Retina (tissue), 1 donor: Measurements from ENCODE around the gene GABRG3.

Experiments
- DNase-seq: peaks from one replicate; pipeline ENCODE4 v3.0.0-alpha.2; 2016

The GABRG3 gene

DNA sequence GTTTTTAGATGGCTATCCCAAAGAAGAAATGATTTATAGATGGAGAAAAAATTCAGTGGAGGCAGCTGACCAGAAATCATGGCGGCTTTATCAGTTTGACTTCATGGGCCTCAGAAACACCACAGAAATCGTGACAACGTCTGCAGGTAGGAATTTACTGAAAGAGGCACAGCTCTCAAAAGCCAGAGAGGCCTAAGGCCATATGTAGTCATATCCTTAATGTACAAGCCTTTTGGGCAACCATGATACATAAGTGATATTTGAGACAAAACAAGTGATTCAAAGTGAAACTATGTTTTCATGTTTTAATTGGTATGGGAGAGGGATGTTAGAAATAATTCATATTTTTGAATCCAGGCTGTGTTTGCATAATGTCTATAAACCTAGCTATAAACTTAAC, 509.7 kb downstream of the GABRG3 start:
- DNase-seq, result no peak

DNA sequence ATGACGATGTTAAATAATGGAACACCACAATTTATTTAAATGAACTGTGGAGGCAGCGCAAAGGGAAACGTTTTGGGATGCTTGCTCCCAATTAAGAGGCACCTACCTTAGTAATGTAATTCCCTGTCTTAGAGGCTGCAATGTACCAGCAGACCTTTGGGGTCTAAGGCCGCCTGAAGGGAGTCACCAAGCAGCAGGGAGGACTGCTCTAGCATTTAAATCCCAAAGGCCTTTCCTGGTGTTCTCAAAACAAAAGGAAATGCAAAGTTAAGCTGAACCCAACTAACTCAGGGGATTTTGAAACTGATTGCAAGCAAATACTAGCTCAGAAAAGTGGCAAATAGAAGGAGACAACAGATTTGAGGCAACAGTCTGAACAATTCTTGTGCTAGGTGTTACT, 510.8 kb downstream of the GABRG3 start:
- DNase-seq, result no peak

DNA sequence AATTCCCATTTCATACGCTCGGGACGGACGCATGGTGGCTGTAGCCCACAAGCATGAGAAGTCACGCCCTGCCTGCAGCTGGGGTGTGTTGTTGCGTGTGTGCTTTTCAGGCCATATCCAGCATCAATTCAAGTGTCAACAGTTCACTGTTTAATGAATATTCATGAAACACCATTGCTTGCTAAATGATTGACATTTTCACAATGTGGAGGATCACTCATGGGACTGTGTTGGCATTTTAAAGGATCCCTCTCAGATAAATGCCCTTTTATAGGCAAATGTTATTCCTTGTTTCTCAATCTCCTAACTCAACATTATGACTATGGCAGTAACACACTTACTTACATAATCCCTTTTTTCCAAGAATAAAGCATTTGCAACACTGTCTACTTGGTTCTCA, 511.3 kb downstream of the GABRG3 start:
- DNase-seq, result no peak

DNA sequence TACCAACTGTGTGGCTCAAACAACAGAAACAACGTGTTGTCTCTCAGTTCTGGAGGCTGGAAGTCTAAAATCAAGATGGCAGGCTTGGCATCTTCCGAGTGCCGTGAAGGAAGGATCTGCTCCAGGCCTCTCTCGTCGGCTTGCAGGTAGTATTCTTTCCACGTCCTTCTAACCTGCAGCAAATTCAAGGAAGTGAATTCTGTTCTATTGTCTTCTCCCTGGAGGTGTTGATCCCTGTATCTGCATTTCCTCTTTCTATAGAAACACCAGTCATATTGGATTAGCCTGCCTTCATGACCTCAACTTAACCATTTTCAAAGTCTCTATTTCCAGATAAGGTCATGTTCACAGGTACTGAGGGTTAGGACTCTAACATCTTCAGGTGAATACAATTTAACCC, 512.1 kb downstream of the GABRG3 start:
- DNase-seq, result no peak

DNA sequence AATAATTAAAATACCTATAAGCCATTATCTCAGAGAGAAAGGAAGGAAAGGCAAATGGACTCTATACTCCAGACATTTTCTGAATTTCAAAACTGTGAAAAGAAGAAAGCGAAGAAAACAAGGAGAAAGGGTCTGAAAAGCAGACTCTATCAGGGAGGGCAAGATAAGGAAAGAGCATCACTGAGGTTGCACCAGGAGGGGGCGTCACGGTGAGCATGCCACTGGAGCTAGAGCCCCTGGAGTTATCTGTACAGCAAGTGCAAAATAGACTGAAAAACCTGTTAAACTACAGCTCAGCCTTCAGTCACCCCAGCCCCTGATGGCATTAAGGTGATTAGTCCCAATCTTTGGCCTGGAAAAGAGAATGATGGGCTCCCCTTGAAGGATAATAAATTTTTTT, 514.3 kb downstream of the GABRG3 start:
- no peak for DNase-seq

DNA sequence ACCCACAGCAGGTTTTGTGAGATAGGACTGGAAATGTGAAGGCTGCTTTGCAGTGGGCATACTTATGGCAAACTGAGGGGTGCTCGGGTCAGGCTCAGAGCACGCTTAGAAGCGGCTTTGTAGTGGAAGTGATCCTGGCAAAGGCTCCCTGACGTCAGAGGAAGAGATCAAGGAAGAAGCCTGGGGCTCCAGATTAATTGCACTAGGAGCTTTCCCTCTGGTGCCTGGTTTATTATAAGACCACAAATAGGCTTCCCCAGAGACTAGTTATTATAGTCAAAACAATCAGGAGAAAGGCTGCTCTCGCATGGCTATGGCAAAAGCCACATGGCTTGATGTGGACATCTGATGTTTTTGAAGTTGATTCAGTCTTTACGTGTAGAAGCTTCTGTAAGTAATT, 515.1 kb downstream of the GABRG3 start:
- no peak for DNase-seq

DNA sequence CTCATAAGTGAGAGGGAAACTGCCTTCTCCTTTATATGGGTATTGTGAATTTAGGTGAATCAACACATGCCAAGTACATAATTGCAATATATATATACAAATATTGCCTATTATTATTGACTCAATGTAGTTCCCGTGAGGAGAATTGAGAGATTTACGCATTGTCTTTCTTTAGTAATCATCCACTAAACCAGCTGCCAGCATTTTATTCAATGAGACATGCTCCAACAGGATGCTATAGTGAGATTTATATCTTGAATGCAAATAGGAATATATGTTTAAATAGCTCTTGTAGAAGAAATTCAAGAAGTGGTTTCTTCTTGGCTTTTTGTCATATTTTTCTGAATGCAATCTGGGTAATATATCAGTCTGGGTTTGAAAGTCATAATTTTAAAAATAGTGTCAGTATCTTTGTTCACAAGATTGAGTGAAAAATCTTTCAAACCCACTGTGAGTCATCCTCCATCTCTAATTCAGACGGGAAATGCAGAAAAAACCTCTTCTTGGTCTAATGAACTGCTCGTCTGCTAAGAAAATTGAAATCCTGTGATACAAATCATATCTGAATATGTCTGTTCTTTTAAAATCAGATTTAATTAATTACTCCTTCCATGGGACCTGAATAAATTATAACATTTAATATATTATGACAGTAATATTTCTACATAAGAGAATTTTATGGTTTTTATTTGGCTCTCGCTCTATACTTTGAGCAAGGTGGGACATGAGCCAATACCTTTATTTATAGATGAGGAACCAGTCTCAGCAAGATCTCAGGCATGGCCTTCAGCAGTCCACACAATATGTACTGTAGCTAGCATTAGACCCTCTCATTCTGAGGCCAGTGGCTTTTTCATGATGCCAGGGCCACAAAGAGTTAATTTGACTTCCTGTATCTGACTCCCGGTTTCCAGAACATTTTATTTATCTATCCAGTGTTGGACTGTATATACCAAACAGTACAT, 516.0 kb downstream of the GABRG3 start:
- no peak for DNase-seq

DNA sequence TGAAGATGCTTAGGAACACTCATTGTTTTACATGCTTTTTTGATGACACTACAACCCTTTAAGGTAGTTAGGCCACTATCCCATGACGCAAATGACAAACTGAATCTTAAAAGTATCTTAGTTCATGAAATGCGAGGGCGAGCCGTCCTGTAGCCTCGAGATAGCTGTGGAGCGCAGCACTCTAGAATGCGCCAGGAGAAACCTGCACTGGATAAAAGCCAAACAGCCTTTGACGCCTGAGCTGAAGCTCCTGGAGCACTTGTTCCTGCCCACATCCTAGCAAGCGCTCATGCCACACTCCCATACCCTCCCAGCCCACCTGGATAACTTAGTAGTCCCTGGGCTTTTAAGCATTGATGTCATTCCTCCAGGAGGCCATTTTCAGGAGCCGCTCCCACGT, 516.9 kb downstream of the GABRG3 start:
- DNase-seq, result no peak

DNA sequence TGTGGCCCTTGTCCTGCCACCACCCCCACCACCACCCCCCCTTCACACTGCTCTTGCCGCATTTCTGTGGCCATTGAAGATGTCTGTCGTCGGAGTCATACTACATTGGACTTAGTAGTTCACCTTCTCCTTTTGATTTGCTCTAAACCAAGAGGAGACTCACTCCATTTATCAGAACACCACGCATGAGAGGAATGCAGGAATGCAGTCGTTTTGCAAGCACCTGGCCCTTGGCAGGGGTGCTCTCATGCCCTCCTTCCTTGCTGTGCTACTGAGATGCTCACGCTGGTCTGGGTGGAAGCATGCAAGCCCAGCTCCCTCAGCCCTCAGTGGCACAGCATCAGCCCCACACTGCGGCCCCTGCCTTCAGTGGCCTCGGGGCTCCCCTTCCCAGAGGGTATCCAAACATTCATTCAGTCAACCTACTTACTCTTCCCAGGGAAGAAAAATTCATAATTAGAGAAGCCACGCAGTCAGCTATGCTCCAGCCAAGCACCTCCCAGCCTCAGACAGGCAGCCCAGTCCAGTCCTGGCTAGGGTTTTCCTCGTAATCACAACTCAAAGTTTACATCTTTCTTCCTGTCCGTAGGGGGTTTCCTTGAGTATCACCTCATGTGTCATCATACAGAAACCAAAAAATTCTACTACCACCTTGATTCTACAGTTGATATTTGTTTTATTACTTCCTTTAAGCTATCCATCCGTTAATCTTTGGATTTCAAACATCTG, 520.0 kb downstream of the GABRG3 start:
- peak; percentile 44 for DNase-seq

DNA sequence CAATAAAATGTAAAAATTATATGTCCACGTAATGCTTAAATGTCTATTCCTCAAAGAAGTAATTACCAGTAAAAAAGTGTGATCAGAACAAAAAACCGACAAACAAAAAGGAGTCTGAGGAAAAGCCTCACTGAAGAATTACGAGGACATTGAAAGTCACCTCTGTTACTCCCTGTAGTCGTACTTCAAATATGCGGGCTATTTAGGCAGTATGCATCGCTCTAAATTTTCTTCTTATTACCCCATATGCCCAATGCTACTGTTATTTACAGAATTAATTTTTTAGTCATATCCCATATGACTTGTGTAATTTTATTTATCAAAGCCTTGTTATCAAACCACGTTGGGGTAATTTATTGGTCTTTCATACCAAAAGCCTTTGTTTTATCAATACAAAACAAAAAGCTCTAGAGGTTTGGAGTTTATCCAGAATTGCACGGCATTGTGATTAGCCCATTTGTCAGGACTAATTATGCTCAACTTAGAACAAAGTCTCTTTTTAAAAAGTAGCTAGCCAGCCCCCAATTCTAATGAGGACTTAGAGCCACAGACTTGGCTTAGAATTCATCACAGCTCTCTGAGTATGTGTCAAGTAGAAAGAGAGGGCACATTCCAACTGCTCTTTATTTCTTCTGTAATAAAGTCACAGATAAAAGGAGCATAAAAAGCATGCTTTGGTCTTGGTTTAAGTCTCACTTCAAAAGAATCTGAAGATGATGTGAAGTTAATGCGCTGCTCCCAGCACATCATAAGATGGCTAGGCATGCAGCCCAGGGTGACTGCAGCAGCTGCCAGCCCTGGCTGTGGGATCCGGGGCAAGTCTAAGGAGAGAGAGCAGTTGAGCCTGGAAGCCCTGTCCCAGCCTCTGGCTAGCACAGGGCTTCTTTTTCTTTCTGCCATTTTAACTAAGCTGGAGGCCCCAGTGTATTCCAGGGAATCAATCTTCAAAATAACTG, 521.0 kb downstream of the GABRG3 start:
- DNase-seq, result peak; percentile 82

DNA sequence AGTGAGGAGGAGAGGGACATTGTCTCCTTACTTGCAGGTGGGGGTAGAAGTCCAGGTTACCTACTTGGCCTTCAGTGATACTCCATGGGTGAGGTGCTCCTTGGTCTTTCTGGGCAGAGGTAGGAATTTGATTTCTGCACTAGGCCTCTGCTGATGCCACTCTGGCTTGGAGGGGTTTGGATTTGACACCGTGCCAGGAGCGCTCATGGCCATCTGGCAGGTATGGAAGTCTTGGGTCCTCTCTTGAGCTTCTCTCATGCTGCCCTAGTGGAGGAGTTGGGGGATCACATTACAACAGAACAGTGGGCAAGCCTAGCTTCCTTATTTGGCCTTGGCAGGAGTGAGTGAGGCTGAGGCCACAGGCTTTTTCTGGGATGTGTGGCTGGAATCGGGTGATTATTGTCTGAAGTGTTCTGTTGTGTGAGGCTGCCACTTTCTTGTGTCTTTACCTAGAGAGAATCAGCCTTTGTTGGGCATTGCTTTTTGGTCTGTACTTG, 525.0 kb downstream of the GABRG3 start:
- no peak for DNase-seq

DNA sequence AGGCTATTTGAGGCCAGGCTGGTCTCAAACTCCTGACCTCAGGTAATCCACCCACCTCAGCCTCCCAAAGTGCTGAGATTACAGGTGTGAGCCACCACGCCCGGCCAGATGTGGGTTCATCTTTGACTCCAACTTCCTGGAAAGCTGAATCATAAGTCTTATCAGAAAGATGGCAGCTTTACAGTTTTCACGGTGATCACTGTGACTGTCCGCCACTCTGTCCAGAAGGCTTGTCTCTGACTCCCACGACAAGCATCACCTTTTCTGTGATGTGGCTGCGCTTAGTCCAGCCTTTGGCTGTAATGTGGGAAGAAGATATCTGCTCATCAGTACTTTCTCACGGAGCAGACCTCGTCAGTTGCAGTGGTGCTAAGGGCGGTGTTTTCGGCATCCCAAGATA, 527.7 kb downstream of the GABRG3 start:
- no peak for DNase-seq

DNA sequence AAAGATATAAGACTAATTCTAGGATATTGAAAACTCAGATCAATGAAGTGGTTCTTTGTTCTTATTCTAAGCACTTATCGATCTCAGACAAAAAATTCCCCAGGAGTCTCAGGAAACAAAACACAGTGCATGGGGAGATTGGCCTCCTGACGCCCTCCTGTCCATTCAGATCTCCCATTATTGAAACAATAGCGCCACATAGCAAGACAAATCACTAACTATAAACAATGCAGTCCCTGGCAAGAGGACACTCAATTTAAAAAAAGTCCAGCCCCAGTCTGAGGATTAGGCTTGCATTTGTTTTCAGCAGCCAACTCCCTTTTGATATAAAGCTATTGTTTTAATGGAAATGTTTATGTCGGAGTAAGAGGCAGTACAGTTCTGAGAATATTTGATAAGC, 528.2 kb downstream of the GABRG3 start:
- no peak for DNase-seq

DNA sequence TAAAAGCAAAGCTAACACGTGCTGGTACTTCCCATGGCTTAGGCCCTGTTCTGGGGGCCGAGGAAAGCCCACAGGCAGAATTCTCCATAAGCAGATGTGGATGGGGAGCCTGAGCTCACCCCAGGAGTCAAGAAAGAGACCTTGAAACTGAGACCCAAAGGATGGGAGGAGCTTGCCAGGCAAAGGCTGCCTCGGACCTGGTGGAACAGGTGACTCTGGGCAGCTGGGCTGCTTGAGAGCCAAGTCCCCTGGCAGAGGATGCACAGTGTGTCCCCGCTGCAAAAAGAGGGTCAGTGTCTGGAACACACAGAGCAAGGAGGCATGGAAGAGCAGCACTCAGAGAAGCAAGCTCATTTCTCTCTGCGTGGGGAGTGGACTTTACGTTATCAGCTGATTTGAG, 528.7 kb downstream of the GABRG3 start:
- no peak for DNase-seq

DNA sequence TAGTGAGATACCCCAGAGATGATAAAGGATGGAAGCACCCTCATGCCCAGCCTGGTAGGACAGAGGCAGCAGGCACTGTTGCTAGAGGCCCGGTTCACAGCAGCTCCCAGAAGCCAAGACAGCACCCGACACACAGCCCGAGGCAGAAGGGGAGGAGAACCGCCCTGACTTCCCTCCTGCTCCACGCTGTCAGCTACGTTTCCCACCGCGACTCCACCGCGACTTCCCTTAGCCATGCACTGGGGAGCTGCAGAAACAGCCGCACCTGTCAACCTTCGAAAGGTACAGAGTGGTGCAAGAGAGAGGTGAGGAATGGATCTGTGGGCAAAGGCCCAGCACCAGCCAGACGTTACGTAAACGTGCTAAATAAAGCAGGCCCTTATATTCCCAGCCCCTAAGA, 529.2 kb downstream of the GABRG3 start:
- DNase-seq, result no peak

DNA sequence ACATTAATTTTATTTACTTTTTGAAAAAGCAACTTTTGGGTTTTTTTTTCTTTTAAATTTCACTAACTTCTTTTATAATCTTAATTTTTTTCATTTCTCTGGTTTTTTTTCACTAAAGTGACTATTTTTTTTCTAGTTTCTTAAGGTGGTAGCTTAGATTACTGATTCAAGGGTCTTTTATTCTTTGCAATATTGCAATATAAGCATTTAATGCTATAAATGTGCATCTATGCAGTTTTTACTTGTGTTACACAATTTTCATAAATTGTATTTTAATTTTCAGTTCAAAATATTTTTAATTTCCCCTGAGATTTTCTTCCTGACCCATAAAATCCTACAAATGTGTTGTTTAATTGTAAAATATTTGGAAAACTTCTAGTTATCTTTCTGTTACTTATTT, 535.8 kb downstream of the GABRG3 start:
- DNase-seq, result no peak

DNA sequence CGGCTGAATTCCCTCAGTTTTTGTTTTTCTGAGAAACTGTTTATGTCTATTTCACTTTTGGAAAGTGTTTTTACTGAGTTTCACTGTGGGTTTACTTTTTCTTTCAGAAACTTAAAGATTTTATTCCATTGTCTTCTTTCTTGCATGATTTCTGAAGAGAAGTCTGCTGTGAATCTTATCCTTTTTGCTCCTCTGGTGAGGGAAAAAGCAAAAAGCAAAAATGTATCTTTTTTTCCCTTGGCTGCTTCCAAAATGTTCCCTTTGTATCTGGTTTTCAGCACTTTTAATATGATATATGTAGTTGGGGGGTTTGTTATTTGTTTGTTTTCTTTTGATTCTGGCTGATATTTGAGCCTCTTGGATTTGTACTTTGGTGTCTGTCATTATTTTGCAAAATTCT, 538.0 kb downstream of the GABRG3 start:
- no peak for DNase-seq

DNA sequence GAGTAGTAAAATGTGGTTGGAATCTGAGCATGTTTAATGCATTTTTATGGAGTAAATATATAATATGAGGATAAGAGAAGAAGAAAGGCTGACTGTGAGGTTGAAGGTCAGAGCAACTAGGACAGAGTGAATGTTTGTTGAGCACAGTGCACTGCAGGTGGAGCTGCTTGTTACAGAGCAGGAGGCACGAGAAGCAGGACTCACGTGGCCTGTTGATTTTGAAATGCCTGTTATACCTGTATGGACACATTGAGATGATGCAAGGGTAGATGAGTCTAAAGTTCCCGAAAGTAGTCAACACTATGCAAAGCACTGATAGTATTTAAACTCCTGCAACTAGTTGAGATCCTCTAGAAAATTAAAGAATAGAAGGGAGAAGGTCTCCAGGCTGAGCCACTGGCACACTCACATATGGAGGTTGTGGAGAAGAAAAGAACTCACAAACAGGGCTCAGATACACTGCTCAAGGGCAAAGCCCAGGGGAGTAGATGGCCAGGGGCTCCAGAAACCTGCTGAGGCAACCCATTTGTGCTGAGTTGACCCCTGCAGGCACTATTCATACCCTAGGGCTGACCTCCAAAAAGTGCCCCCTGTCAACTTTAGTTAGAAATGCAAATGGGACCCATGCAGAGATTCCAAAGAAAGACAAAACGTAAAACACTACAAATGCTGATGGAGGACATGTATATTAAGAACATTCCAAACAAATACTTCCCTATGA, 541.5 kb downstream of the GABRG3 start:
- no peak for DNase-seq

DNA sequence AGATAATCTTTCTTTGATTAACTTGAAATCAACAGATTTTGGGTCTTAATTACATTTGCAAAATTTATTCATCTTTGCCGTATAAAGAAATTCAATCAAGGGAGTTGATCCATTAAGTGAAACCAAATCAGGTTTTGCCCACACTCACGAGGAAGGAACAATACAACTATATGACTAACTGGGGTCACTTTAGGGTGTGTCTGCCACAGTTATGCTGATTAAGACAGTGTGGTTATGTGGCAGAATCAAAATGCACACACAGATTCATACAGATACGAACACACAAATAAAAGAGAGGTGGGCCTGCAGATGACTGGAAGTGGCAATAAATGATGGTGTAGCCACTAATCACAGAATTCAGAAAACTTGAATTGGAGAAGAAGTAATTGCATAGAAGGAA, 543.5 kb downstream of the GABRG3 start:
- no peak for DNase-seq

DNA sequence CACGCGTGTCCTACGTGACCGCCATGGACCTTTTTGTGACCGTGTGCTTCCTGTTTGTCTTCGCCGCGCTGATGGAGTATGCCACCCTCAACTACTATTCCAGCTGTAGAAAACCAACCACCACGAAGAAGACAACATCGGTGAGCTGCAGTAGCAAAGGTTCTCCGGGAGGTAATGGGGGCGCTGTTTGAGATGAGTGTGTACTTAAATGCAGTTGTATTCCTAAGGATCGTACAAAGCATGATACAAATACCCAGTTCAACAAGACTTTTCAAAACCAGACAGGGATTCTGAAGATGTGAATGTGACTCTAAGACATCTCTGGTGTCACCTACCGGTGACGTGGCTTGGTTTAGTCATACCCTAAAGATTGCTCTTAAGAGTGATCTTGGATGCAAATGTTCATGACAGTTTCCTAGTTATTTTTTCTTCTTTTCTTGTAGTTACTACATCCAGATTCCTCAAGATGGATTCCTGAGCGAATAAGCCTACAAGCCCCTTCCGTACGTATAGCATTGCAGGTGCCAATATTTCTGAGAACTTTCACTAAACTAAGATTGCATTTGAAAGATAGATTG, 556.6 kb downstream of the GABRG3 start:
- no peak for DNase-seq

DNA sequence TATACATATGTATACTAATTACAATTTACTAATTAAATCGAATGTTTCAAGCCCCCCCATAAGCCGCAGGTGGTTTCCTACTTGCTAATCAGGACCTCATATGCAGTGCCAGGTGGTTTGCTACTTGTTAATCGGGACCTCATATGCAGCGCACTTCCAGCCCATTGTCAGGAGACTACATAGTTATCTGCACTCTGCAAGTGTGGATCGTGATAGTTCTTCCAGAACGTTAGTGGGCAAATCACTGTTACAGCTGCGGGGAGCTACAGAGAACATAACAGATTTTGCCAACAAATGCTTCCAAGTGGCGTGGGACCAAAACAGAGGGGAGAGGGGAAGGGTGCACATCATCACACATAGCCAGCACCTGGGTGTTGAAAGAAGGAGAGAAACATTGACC, 558.4 kb downstream of the GABRG3 start:
- no peak for DNase-seq

DNA sequence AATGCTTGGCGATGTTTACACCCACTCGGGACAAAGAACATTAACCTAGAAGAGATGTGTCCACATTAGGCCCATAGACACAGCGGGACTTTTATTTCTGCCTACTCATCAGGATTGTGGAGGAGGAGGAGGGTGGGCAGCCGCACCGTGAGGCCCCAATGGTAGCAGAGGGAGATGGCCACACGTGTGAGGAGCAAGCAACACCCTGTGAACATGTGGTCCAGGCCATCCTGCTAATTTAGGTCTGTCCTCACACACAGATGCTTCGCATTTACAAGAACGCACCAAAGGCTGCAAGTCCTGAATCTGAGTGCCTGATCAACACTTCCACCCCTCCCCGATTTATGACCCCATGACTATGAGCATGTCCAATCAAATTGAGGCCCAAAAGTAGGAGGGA, 560.0 kb downstream of the GABRG3 start:
- no peak for DNase-seq
